HG03039 (cell line): ENCODE measurements around the gene KIFC3.
"Not testable (repeated sequence)": the region's sequence is repeated elsewhere in the genome, so short reads cannot be mapped to it uniquely, and the experiment has no call there.

Experiments
- ATAC-seq: cut with Tn5 transposase; IDR thresholded peaks from one replicate; pipeline ENCODE4 v1.9.1; 2021; ENCODE audit warnings: mild to moderate bottlenecking, moderate library complexity; ENCODE audit not compliant: unreplicated experiment

KIFC3 gene

DNA sequence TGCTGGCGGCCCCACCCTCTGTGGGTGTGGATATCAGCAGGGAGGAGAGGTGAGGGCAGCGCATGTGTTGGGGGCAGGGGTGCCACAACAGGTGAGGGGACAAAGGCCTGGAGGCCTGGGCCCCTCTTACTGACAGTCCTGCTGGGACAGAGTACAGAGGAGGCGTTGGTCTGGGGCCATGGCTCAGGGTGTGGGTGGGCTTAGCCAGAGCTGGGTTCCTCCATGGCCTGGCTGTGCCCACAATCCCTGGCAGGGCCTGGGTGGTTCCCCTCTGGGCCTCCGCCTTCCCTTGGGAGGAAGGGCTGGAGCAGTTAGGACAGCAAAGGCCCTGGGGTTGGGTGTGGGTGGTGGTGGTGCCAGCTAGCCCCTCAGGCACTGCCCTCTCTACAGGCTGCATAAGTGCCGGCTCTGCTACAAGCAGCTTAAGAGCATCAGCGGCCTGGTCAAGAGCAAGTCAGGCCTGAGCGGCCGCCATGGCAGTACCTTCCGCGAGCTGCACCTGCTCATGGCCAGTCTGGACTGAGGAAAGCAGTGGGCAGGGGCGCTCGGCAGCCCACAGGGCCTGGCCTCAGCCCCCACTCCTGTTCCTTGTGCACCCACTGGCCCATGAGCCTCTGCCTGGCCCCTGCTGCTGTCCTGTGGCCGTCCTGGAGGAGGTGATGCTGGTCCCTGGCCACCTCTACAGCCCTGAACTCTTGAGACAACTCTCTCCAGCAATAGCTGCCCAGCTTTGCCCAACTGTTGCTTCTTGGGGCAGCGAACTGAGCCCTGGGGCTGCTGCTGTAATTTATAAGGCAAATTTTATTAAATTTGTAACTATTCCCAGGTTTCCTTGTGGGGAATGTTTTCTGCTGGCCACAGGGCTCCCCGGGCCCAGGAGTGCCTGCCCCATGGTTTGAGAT is 45.6 kb downstream of the KIFC3 start:
- no peak for ATAC-seq

DNA sequence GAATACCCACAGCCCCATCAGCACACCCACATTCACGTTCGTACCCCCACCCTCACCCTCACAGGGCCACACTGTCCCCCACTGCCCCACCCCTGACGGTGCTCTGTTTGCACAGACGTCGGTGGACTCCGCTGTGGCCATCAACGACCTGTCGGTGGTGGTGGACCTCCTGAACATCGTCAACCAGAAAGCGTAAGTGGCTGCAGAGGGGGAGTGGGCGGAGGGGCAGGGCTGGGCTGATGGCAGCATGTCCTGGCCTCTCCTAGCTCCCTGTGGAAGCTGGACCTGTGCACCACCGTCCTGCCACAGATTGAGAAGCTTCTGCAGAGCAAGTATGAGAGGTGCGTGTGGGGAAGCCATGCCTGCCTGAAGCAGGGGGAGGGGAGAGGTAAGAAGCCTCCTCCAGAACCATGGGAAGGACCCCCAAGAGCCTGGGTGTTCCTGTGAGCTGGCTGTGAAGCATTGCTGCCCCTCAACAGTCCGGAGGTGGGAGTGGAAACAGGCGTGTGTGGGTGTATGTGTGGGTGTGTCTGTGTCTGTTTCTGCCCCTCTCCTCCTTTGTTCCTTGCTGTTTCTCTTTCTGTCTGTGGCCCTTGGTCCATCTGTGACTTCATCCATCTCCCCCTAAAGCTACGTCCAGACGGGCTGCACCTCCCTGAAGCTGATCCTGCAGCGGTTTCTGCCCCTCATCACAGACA is 46.4 kb downstream of the KIFC3 start:
- ATAC-seq: no peak

DNA sequence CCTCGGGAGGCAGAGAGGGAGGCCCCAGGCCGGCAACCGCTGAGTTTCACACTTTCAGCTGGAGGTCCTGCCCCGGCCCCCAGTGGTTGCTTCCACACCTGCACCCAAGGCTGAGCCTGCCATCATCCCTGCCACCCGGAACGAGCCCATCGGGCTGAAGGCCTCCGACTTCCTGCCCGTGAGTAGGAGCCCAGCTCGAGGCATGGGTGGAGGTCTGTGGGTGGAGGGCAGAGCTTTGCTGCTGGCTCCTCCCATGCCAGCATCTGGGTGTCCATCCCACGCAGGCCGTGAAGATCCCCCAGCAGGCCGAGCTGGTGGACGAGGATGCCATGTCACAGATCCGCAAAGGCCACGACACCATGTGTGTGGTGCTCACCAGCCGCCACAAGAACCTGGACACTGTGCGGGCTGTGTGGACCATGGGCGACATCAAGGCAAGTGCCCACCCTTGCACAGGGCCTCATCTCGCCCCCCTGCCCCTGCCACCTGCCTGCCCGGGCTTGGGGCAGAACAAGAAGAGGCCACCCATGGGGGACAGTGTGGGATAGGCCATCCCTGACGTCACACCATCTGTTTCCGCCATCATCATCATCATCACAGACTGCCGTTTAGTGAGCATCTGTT is 47.1 kb downstream of the KIFC3 start:
- no peak for ATAC-seq

DNA sequence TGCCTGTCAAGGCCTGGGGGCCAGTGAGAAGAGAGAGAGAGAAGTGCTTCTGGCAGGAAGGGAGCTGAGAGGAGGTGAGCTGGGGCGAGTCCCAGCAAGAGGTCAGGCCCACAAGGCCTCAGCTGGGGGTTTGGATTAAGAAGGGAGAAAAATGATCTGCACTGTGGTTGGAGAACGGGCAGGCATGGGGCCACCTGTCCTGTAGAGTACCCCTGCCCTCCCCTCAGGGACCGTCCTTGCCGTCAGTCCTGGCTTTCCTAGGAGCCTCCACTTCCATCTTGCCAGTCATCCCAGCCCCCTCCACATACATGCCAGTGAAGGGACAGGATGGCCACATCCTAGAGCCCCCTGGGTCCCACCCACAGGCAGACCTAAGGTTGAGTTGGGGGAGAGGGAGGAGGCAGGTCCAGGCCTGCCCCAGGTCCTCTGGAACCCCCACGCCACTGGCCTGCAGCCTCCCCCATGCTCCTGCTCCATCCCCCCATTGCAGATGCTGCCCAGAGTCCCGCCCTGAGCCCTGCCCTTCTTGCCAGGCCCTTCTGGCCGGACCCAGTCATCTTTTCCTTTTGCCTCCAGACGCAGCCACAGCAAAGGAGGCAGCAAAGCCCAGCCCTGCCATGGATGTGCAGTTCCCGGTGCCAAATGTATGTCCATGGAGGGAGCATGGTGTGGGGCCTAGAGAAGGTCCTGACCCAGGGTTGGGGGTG is 47.8 kb downstream of the KIFC3 start:
- no peak for ATAC-seq

DNA sequence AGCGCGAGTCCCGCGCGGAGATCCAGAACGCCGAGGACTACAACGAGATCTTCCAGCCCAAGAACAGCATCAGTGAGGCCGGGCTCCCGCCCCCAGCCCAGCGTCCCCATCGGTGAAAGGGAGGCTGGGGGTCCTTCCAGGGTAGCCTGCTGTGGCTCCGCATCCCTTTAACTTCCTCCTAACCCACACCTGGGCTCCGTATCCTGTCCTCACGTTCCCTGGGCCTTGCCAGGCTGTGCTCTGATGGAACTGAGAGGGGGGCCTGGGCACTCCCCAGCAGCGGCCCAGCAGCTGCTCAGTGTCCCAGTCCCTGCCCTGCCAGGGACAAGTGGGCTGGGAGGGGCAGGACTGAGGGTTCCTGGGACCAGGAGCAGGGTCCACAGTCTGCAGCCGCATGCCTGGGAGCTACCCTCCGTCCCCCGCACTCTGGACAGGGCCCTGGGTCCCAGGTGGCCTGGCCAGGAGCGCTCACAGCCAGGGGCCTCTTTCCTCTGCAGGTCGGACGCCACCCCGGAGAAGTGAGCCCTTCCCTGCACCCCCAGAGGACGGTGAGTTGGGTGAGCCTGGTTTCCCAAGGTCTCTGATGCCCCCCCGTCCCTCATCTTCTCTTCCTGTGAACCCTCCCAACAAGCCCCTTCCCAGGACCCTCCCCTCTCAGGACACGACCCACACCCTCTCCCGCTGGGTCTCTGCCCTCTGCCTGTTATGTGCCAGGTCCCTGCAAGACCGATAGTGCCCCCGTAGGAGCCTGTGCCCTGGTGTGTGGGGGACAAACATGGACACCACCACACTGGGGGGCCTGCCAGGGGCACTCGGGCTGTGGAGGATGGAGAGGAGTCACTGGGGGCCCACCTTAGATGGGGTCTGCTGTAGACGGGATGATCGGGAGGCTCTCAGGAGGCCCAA is 48.6 kb downstream of the KIFC3 start:
- ATAC-seq: no peak

DNA sequence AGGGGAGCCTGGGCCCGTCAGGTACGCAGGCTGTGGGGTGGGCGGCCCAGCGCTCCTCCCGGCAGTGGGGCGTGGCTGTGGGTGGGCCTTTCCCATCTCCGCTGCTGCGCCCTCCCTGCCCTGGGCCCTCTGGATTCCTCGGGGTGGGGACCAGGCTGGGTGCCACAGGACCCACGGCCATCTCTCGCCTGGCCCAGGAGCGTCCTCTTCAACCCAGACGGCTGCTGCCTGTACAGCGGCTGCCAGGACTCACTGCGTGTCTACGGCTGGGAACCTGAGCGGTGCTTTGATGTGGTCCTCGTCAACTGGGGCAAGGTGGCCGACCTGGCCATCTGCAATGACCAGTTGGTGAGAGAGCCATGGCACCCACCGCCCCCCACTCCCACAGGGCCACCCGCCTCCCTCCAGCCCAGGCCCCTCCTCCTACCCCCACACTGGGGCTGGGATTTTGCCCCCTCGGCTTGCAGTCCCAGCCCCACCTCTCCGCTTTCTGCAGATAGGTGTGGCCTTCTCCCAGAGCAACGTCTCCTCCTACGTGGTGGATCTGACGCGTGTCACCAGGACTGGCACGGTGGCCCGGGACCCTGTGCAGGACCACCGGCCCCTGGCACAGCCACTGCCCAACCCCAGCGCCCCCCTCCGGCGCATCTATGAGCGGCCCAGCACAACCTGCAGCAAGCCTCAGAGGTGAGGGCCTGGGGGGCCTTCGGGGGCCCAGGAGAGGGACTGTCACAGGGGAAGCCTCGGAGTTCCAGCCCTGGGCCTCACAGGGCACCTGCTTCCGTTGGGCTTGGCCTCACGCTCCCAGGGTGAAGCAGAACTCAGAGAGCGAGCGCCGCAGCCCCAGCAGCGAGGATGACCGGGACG is 49.5 kb downstream of the KIFC3 start:
- ATAC-seq: no peak

DNA sequence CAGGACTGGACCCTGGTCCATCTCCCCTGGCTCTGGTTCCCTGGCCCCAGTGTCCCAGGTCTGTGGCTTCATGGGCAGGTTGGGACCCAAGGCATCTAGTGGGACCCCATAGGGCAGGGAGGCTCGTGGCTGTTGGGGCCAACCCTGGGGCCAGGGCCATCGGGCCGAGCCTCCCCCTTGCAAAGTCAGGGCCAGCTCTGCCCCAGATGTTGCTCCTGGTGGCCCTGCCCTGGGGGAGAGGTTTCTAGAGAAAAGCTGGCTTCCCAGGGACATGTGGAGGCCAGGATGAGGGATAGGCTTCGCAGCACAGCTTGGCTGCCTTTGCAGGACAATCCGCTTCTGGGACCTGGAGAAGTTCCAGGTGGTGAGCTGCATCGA is 50.1 kb downstream of the KIFC3 start:
- ATAC-seq: no peak

DNA sequence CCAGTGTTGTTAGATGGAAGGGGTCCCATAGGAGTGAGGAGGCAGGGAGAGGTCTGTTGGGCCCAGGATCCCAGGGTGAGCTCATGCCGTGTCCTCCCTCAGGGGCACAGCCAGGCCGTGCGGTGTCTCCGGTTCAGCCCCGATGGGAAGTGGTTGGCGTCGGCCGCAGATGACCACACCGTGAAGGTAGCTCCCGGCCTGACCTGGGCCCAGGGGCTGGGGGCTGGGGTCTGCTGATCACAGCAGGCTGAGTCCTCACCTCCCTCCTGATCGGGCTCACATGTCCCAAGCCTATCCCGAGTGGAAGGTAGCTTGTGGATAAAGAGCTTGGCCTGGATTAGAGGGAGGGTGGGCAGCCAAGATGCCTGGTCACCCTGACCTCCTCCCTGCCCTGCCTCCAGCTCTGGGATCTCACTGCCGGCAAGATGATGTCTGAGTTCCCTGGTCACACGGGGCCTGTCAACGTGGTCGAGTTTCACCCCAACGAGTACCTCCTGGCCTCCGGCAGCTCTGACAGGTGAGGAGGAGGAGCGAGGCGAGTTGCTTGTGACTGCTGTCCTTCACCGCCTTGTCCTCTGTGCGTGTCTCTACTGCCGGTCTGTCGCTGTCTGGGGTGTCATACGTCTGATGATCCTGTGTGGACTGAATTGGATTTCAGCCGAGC is 50.6 kb downstream of the KIFC3 start:
- ATAC-seq: no peak

DNA sequence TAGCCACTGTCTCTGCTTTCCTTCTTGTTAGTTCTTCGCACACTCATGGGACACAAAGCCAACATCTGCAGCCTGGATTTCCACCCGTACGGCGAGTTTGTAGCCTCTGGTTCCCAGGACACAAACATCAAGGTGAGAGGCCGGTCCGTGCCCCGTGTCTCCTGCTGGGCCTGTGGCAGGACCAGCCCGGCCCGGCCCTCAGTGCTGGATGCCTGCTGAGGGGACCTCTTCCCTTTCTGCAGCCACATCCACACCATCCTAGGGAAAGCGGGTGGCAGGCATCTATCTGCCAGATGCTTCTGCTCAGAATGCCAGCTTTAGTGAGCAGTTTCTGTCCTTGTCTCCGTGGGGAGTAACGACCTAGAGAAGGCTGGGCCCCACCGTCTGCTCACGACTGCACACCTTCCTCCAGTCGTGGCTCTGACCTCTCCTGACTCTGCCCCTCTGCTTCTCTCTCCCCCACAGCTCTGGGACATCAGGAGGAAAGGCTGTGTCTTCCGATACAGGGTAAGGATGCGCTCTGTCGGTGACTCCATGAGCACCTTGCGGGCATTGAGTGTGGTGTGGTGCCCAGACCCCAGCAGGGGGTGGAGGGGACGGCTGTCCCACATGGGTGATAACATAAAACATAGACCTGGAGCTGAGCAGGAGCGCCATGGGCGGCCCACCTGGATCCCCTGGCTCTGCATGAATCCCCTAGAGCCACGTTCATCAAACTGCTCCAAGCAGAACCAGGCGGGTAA is 51.3 kb downstream of the KIFC3 start:
- ATAC-seq: no peak

DNA sequence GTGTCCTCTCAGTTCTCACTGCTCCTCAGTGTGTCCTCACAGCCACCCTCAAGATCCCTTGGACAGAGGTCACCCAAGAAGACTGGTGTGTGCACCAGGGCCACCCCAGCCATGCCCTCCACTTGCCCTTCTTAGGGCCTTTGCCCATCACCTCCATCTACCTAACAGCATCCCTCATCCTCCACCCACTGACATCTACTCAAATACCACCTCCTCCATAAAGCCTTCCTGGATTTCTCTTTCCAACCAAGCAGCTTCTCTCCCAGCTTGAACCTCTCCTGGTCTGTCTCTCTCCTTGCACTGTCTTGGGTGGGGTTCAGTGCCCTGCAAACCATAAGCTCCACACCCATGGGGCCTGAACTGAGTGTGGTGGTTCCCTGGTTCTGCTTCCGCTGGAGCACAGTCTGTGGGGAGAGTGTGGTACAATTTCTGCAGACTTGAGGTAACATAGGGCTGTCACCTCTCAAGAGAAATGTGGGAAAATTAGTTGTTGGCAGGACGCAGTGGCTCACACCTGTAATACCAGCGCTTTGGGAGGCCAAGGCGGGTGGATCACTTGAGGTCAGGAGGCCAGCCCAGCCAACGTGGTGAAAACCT is 52.3 kb downstream of the KIFC3 start:
- ATAC-seq: no peak

DNA sequence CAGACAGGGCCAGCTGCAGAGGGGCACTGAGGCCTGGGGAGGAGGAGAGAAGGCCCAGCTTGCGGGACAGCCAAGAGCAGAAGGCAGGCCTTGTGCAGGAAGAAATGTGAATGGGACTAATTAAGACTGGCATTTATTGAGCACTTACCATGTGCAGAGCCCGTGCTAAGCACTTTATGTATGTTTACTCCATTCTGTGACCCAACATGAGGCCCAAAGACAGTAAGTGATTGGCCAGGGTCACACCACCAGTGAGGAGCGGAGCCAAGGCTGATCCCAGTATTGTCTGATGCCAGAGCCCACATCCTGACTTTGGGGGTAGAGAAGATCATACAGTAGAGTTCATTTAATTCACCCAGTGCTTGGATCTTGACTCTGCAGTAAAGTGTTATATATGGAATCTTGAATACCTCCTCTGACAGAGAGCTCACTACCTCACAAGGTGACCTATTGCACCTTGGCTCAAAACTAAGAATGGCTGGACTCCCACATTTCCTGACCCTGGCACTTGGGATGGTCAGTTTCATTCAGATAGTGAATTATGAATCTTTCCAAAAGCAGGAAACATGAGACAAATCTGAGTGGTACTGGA is 53.1 kb downstream of the KIFC3 start:
- no peak for ATAC-seq

DNA sequence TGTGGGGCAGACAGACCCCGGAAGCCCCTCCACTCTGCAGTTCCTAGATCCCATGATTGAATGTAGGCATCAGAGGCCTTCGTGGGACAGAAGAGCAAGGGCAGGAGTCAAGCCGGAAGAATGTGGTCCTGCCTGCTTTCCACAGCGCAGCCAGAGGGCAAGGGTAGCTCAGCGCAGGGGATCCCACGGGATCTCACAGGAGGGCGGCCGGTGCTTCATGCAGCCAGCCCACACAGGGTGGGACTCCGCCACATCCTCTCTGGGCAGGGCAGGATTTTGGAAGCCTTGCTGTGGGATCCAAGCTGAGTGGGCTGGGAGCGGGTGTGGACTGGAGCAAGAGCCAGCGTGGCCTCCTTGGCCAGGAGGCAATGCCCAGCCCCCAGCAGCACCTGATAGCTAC is 53.7 kb downstream of the KIFC3 start:
- ATAC-seq: no peak

DNA sequence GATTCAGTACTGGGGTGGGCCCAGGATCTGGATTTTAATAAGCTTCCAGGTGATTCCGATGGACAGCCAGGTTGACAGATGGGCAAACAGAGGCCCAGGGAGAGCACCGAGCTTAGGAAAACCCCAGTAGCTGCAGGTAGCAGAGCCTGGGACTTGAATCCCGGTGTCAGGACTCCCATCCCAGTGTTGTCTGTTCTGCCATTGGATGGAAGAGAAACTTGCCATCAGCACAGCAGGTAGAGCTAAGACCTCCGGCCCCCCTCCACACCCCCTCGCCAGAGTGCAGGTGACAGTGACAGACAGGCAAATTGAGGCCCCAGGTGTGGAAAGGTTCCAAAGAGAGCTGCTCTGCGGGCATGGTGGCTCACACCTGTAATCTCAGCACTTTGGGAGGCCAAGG is 54.3 kb downstream of the KIFC3 start:
- no peak for ATAC-seq

DNA sequence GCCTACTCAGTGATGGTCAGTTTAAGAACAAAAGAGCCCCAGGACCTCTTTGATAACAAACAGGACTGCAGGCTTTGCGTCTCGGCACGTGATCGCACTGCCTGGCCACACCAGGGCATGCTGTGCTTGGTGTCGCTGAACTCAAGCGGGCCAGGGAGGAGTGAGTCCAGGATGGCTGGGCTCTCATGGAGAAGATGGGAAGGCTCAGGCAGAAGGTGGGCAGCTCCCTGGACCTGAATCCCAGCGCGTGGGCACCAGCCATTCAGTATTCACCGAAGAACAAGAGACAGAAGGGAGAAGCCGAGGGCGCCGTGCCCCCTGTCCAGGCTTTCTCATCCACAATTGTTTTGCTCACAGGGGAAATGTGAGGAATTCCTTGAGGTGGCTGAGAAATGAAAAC is 54.8 kb downstream of the KIFC3 start:
- no peak for ATAC-seq

DNA sequence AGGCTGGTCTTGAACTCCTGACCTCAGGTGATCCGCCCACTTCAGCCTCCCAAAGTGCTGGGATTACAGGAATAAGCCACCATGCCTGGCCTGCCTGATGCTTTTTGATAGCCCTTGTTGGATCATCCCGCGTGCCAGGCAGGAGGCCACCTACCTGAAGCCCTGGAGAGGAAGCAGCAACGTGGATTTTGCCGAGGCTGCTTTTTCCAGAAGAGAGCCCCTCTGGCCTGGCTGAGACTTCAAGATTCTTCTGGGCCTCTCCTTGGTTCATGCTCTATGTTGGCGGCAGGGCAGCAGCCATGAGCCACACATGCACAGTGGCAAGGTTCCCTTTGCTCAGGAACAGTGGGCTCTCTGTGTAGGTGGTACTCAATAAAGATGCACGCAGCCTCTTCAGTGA is 55.2 kb downstream of the KIFC3 start:
- ATAC-seq: no peak

DNA sequence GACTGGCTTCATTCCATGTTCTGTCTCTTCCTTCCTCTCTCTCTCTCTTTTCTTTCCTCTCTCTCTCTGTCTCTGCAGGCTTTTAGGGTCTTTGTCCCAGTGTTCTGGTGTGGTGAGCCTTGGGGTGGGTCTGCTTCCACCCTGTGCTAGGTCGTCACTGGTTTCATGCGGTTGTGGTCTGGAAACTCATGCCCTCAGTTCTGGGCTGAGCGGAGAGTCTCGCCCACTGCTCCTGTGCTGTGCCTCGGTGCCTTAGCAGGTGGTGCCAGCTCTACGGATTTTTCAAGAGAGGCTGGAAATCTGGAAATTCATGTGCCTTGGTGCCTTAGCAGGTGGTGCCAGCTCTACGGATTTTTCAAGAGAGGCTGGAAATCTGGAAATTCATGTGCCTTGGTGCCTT is 56.0 kb downstream of the KIFC3 start:
- ATAC-seq: not testable (repeated sequence)

DNA sequence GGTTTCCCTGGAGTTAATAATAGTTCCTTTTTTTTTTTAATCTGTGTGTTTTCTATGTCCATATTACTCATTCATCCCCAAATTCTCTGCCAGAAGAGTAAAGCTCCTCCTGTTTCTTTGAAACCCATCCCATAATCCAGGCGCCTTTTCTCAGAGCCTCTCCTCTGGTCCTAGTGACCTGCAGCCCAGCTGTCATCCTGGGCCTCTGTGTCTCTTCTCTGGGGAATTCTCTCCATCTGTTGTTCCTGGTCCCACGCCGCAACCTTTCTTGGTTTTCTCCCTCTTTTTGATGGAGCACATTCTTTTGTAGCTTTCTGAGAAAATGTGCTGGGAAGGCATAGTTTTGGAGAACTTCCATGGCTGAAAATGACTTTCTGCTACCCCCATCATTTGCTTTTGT is 56.5 kb downstream of the KIFC3 start:
- ATAC-seq: no peak

DNA sequence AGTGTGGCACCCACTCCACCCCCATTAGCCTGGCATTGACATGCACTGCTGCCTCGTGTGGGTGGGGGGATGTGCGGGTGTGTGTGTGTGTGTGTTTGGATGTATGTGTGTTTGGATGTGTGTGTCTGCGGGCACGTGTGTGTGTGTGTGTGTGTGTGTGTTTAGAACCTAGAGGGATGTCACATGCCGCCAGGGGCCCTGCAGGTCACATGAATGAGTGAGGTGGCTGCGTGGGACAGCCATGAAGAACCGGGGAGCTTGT is 57.7 kb downstream of the KIFC3 start:
- no peak for ATAC-seq
